PC-9 (cell line): ENCODE data around the gene ZMIZ1. TPM values are rescaled to one million over a fixed set of nuclear protein-coding genes. Genes with fewer than 3 reads are reported as not detected.
A peak's percentile ranks its signal among the peaks of the same experiment; 100 is the strongest.

Experiments
- BruUV-seq: library from RNA; stranded (reverse); fragments of 400-500 nt; replicated peaks from 2 replicates; lab custom pipeline; 2021; lab: Mats Ljungman, UMichigan
- CTCF ChIA-PET: fragments of 300-600 bp; sonication (Branson Sonifier 250); formaldehyde crosslinking; loops from one replicate; lab custom pipeline; 2022; ENCODE audit warnings: antibody characterized with exemption; lab: Charles Lee
- POLR2A ChIA-PET: fragments of 300-600 bp; sonication (Branson Sonifier 250); formaldehyde crosslinking; loops from one replicate; lab custom pipeline; 2022; ENCODE audit warnings: antibody characterized with exemption; ENCODE audit not compliant: unreplicated experiment; lab: Charles Lee
- DNase-seq, 2 experiments: peaks; one replicate each; pipeline versions ENCODE4 v3.0.0 to v3.0.0-alpha.2; 2015 to 2022; ENCODE audit warnings: mixed read lengths in 1 of 2
- H2AFZ ChIP-seq: fragments of 200-600 bp; sonication (generic); 2 replicates; pipeline ENCODE4 v1.8.1; 2017; ENCODE audit warnings: antibody characterized with exemption
- H3F3A ChIP-seq: fragments of 200-600 bp; sonication (generic); 2 replicates; pipeline ENCODE4 v1.8.1; 2017; ENCODE audit warnings: antibody characterized with exemption, mild to moderate bottlenecking, low read depth; ENCODE audit not compliant: insufficient read depth
- H3K27ac ChIP-seq: fragments of 200-600 bp; sonication (generic); 2 replicates; pipeline ENCODE4 v1.6.1; 2016; ENCODE audit warnings: mixed run types
- H3K27me3 ChIP-seq: fragments of 200-600 bp; sonication (generic); 2 replicates; pipeline ENCODE4 v1.6.1; 2016; ENCODE audit warnings: low read depth, mixed run types; ENCODE audit not compliant: insufficient read depth
- H3K36me3 ChIP-seq: fragments of 200-600 bp; sonication (generic); 2 replicates; pipeline ENCODE4 v1.6.1; 2016; ENCODE audit warnings: low read depth, mixed run types
- H3K4me1 ChIP-seq: fragments of 200-600 bp; sonication (generic); replicated peaks from 2 replicates; pipeline ENCODE4 v1.6.1; 2016; ENCODE audit warnings: mixed run types; ENCODE audit not compliant: insufficient read depth
- H3K4me2 ChIP-seq: fragments of 200-600 bp; sonication (generic); 2 replicates; pipeline ENCODE4 v1.6.1; 2017; ENCODE audit warnings: mixed run types
- H3K4me3 ChIP-seq: fragments of 200-600 bp; sonication (generic); 2 replicates; pipeline ENCODE4 v1.6.1; 2016; ENCODE audit warnings: mixed run types
- H3K79me2 ChIP-seq: fragments of 200-600 bp; sonication (generic); 2 replicates; pipeline ENCODE4 v1.6.1; 2017; ENCODE audit warnings: low read depth, mixed run types
- H3K9me2 ChIP-seq: fragments of 200-600 bp; sonication (generic); 2 replicates; pipeline ENCODE4 v1.8.1; 2017; ENCODE audit warnings: mild to moderate bottlenecking; ENCODE audit not compliant: insufficient read depth
- H3K9me3 ChIP-seq: fragments of 200-600 bp; sonication (generic); 2 replicates; pipeline ENCODE4 v1.8.1; 2016; ENCODE audit warnings: low read depth; ENCODE audit not compliant: insufficient read depth
- H4K20me1 ChIP-seq: fragments of 200-600 bp; sonication (generic); 2 replicates; pipeline ENCODE4 v1.8.1; 2017; ENCODE audit not compliant: insufficient read depth
- EZH2 ChIP-seq: fragments of 200-600 bp; sonication (generic); IDR thresholded peaks from 2 replicates; pipeline ENCODE4 v1.8.0; 2017; ENCODE audit warnings: antibody characterized with exemption, low read depth
- intact Hi-C: fragments of 100-400 bp; cut with micrococcal nuclease; formaldehyde crosslinking; loops from one replicate; pipeline ENCODE4 v1.10.0; 2022; ENCODE audit not compliant: unreplicated experiment
- total RNA-seq: library from RNA; stranded (reverse); gene quantifications from 2 replicates; pipeline ENCODE4 v1.2.3, GENCODE V29; 2021
- TF ChIP-seq, protein P1 (sequence below): fragments of 200-600 bp; sonication (generic); conservative IDR thresholded peaks from 2 replicates; pipeline ENCODE4 v1.6.1; 2017; ENCODE audit warnings: mixed run types, antibody characterized with exemption, mild to moderate bottlenecking, moderate library complexity

The ZMIZ1 gene
- total RNA-seq, 1 experiment from 2014 or later = 47.6 TPM

DNA sequence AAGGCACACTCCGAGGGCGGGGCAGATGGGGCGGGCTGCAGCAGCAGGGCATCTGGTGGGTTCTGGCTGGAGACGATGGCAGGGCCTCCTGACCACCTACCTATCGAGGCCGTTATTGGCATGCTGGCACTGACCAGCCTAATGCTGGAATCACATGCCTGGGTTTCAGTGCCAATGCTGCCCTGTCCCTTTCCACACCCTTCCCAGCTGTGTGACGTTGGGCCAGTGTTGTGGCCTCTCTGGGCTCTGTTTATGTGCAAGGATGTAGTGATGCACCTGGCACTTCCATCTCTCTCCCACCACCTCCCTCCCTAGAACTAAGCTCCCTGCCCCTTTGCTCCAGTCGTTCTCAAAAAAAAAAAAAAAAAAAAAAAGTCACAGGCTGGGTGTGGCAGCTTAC is 132.9 kb downstream of the ZMIZ1 start:
- no peak overlapping the region for H3K4me3 ChIP-seq
- TF ChIP-seq, protein P1, sequence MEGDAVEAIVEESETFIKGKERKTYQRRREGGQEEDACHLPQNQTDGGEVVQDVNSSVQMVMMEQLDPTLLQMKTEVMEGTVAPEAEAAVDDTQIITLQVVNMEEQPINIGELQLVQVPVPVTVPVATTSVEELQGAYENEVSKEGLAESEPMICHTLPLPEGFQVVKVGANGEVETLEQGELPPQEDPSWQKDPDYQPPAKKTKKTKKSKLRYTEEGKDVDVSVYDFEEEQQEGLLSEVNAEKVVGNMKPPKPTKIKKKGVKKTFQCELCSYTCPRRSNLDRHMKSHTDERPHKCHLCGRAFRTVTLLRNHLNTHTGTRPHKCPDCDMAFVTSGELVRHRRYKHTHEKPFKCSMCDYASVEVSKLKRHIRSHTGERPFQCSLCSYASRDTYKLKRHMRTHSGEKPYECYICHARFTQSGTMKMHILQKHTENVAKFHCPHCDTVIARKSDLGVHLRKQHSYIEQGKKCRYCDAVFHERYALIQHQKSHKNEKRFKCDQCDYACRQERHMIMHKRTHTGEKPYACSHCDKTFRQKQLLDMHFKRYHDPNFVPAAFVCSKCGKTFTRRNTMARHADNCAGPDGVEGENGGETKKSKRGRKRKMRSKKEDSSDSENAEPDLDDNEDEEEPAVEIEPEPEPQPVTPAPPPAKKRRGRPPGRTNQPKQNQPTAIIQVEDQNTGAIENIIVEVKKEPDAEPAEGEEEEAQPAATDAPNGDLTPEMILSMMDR = no peak
- no peak for TF ChIP-seq EZH2
- H3F3A ChIP-seq = peaks cover 4% of the 10 kb centered on the region; the same call in 1 of the 2 replicates
- intact Hi-C loops = no loop called here
- no TSS peak for BruUV-seq
- H3K79me2 ChIP-seq = no peaks in the 10 kb centered on the region
- DNase-seq = no peak
- no peak overlapping the region for H2AFZ ChIP-seq
- POLR2A ChIA-PET = no interaction called here
- CTCF ChIA-PET = interaction anchor here (0.7 kb wide), 2 partner anchors 100 to 795 kb away, joined by 4 to 16 read pairs; no protein-coding TSS in a partner anchor
- no peaks in the 10 kb centered on the region for H4K20me1 ChIP-seq
- no peak overlapping the region for H3K27ac ChIP-seq
- no peaks in the 10 kb centered on the region for H3K27me3 ChIP-seq
- no peaks in the 10 kb centered on the region for H3K9me2 ChIP-seq
- H3K9me3 ChIP-seq = no peaks in the 10 kb centered on the region
- no peak overlapping the region for H3K4me2 ChIP-seq
- no peaks in the 10 kb centered on the region for H3K4me1 ChIP-seq
- H3K36me3 ChIP-seq = peaks cover 3% of the 10 kb centered on the region; the same call in 1 of the 2 replicates

DNA sequence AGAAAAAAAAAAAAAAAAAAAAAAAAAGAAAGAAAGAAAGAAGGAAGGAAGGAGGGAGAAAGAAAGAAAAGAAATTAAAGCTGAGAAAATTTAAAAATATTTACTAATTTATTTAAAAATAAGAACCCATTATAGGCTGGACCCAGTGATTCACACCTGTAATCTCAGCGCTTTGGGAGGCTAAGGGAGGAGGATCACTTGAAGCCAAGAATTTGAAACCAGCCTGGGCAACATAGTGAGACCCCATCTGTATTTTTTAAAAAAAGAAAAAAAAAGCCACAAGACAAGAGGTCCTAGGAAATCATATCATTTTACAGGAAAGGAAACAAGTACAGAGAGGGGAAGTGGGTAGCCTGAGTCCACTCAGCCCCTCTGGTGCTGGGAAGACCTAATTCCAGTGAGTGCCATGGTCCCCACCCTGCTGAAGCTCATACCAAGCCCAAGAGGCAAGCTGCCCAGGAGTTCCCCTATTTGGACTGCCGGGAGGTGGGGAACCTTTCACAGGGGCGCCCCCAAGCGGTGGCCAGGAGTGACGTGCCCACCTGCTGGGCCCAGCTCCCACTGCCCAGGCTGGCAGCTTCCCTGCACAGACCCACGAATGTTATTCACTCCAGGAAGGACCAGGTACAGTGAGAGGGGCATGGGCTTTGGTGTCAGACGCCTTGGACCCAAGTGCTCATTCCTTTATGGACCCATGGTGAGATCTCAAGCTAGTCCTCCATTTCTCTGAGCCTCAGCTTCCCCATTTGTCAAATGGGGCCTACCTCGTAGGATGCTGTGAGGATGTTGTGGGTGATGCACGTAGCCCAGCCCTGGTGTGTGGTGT is 133.6 kb downstream of the ZMIZ1 start:
- H3K79me2 ChIP-seq = no peaks in the 10 kb centered on the region
- H3K27ac ChIP-seq = no peak overlapping the region
- H3K4me1 ChIP-seq = no peaks in the 10 kb centered on the region
- peaks cover 3% of the 10 kb centered on the region; the same call in 1 of the 2 replicates for H3K36me3 ChIP-seq
- H3K27me3 ChIP-seq = no peaks in the 10 kb centered on the region
- BruUV-seq = TSS peak; percentile 5
- ChIA-PET POLR2A (interaction anchor here (0.6 kb wide), 1 partner anchor 26 kb away, joined by 4 read pairs; no protein-coding TSS in a partner anchor), CTCF (interaction anchor here (0.6 to 0.7 kb wide), 5 partner anchors 17 to 796 kb away, joined by 3 to 16 read pairs (median 7); no protein-coding TSS in a partner anchor)
- no peak for TF ChIP-seq EZH2
- TF ChIP-seq, protein P1 = peak; percentile 70
- no peaks in the 10 kb centered on the region for H4K20me1 ChIP-seq
- H3K4me3 ChIP-seq = no peak overlapping the region
- intact Hi-C loops = no loop called here
- H3K9me3 ChIP-seq = no peaks in the 10 kb centered on the region
- DNase-seq = peak in 1 of 2 experiments; percentile 51
- H3F3A ChIP-seq = peaks cover 4% of the 10 kb centered on the region; the same call in 1 of the 2 replicates
- no peaks in the 10 kb centered on the region for H3K9me2 ChIP-seq
- H3K4me2 ChIP-seq = no peak overlapping the region
- no peak overlapping the region for H2AFZ ChIP-seq

DNA sequence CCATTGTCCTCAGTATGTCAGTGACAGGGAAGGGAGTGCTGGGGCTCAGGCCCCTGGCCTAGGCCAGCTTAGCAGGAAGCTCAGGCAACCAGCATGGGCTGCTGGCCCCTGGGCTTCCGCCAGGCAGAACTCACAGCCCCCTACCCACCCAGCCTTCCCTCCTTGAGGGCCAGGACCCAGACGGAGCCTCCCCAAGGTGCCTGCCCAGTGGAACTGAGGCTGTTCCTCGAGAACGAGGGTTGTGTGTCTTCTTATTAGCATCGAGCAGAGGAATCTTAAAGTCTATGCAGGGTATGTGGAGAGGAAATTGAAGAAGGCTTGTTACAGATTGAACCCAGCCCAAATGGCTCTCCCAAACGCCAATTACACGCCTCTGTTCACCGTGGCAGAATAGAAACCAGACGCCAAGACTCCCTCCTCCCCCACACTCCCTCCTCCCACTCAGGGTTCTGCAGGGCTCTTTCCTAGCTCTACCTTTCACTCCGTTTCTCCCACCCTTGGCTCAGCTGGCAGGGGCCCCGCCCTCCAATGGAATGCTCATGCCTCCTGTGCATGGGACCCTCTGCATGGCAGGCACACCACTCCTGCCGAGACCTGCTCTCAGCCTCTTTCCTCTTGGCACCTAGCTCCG is 134.4 kb downstream of the ZMIZ1 start:
- H3K4me1 ChIP-seq = no peaks in the 10 kb centered on the region
- no peak for DNase-seq
- H3K9me2 ChIP-seq = no peaks in the 10 kb centered on the region
- no peaks in the 10 kb centered on the region for H3K79me2 ChIP-seq
- no peak overlapping the region for H3K4me3 ChIP-seq
- POLR2A ChIA-PET = interaction anchor here (0.6 kb wide), 1 partner anchor 25 kb away, joined by 4 read pairs; no protein-coding TSS in a partner anchor
- H3K27me3 ChIP-seq = no peaks in the 10 kb centered on the region
- no peaks in the 10 kb centered on the region for H3K9me3 ChIP-seq
- CTCF ChIA-PET = interaction anchor here (0.6 kb wide), 1 partner anchor 138 kb away, joined by 7 read pairs; no protein-coding TSS in a partner anchor
- no TSS peak for BruUV-seq
- H2AFZ ChIP-seq = no peak overlapping the region
- H3K4me2 ChIP-seq = no peak overlapping the region
- no peaks in the 10 kb centered on the region for H3F3A ChIP-seq
- H3K27ac ChIP-seq = no peak overlapping the region
- H3K36me3 ChIP-seq = peaks cover 3% of the 10 kb centered on the region; the same call in 1 of the 2 replicates
- TF ChIP-seq, protein P1 = no peak
- TF ChIP-seq EZH2 = no peak
- intact Hi-C loops = no loop called here
- no peaks in the 10 kb centered on the region for H4K20me1 ChIP-seq
